Nucleus accumbens (tissue), 56 donors: ENCODE data around the gene CEP128.

Experiments used
- DNase-seq, 56 donors: peaks; one replicate each; lab custom pipeline; 2025; lab: John Stamatoyannopoulos, UW

The CEP128 gene

GRCh38 chr14:80906336-80906735 lies 35.2 kb downstream of the CEP128 start:
- DNase-seq = no peak

- DNase-seq = no peak
Measured at GRCh38 chr14:80902608-80903007, 38.9 kb downstream of the CEP128 start.

- no peak for DNase-seq
Measured at GRCh38 chr14:80901822-80902221, 39.7 kb downstream of the CEP128 start.

- DNase-seq = no peak
Measured at GRCh38 chr14:80901260-80901659, 40.3 kb downstream of the CEP128 start.

DNA sequence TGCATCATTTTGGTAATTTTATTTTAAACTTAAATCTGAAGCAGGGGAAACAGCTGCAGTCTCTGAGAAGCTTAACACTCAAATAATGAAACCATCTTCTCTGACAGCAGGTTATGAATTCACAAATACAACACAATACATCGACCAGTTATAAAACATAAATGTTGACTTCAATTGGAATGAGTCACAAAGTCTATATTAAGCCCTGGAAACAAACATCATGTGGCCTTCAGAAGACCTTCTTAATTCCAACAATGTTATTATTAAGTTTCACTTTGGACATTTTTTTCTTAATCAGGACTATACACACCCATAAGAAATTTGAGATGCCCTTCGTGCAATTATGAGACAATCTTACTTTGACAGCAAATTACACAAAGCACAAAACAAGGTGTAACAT lies 68.9 kb downstream of the CEP128 start:
- DNase-seq = no peak

GRCh38 chr14:80868260-80868659 lies 73.3 kb downstream of the CEP128 start:
- DNase-seq = no peak

DNA sequence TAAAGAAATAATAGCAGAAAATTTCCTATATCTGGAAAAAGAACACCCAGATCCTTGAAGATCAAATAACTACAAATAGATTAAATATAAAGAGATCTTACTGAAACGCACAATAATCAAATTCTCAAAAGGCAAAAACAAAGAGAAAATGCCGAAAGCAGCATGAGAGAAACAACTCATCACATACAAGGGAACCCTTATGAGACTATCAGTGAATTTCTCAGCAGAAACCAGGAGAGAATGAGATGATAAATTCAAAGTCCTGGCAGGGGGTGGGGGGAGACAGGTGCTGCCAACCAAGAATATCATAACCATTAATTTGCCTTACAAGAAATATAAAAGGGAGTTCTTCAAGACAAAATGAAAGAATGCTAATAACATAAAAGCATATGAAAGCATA lies 73.7 kb downstream of the CEP128 start:
- no peak for DNase-seq

- no peak for DNase-seq
Measured at GRCh38 chr14:80867091-80867490, 74.4 kb downstream of the CEP128 start.

DNA sequence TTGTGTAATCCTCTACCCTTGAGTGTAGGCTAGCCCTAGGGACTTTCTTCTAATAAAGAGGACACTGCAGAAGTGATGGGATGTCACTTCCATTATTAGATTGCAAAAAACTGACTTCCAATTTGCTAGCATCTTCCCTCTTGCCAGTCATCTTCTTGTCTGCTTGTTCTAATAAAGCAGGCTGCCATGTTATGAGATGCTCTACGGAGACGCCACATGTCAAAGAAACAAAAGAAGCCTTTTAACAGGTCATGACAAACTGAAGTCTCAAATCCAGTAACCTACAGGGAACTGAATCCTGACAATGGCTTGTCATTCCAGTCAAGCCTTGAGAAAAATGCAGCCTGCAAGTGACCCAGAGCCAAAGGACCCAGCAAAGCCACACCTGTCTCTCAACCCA lies 76.0 kb downstream of the CEP128 start:
- DNase-seq = no peak

- DNase-seq = no peak
Measured at GRCh38 chr14:80862983-80863382, 78.6 kb downstream of the CEP128 start.

DNA sequence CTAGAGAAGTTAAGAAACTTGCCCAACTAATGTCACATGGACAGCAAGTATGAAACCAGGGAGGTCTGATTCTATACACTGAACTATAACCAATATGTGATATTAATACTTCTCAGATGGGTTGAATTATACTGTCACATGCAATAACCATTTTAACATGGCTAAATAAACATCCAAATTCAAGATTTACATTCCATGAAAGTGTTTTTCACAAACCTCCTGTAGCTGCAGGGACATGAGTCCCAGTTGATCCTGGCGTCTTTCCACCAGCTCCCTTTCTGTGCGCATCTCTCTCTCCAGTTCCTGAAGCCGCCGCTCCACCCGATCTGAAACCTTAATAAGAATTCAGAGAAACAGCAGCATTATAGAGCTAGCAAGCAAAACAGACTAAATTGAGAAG lies 79.0 kb downstream of the CEP128 start:
- no peak for DNase-seq

- DNase-seq = no peak
Measured at GRCh38 chr14:80850197-80850814, 91.2 kb downstream of the CEP128 start.

DNA sequence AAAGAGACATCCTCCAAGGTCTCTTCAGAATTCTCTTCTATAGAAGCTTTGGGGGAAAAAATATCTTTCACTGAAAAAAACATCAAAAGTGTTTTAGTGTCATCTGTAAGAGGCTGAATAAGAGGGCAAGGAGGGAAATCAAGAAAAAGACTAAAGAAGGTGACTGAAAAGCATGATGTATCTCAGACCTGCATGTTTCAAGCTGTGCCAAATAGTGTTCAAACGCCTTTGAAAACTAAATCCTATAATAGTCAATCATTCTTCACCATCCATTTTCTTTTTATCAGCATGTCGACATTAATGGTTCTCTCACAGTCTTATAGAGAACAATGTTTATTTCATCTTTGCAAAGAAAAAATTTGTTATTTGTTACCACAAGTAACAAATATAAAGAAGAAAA lies 94.5 kb downstream of the CEP128 start:
- no peak for DNase-seq

GRCh38 chr14:80845856-80846255 lies 95.7 kb downstream of the CEP128 start:
- no peak for DNase-seq

DNA sequence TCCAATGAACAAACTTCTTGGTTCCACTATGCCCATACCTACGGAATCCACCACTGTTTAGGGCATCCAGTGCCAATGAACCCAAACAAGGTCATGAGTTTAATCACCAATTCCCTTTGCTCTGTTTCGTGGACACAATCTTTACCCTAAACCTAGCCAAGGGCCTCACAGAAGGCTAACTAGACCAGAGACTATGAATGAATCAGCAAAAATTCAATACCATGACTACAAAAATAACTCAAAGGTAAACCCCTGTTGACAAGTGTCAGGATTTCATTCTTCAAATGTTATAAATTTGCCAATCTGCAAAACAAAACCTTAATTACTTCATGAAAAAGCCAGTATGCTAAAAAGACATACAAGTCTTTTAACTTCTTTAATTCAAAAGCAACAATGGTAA lies 96.7 kb downstream of the CEP128 start:
- no peak for DNase-seq

DNA sequence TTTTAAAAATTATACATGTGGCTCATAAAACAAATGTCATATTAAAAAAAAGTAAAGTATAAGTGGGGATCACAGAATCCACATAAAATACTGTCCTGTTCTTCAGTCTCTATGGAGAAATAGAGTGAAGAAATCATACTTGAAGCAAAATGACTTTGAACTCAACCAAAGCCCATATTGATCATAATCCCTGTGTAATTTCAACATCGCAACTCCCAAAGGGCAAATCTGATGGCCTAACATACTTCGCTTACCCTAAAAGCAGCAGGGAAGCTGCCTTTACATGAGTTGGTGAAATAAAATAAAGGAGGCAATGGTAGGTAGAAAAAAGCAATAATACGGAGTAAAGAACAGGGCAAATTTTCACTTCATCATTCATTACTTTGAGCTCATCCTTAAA lies 101.8 kb downstream of the CEP128 start:
- DNase-seq = no peak

- DNase-seq = no peak
Measured at GRCh38 chr14:80809663-80810062, 131.9 kb downstream of the CEP128 start.

GRCh38 chr14:80805136-80805535 lies 136.4 kb downstream of the CEP128 start:
- DNase-seq = no peak

DNA sequence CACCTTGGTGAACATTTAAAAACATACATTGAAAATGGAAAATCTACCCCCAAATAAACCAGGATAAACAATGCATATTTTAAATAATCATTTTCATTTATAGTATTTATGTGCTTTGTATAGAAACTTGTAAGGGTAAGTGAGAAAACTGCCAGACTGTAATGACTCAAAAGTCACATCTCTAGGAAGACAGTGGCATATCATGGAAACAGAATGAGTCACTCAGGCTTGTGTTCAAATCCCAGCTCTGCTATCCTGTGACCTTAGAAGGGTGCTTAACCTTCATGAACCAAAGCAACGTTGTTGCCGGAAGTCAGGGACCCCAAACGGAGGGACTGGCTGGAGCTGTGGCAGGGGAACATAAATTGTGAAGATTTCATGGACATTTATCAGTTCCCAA lies 142.7 kb downstream of the CEP128 start:
- DNase-seq = no peak

DNA sequence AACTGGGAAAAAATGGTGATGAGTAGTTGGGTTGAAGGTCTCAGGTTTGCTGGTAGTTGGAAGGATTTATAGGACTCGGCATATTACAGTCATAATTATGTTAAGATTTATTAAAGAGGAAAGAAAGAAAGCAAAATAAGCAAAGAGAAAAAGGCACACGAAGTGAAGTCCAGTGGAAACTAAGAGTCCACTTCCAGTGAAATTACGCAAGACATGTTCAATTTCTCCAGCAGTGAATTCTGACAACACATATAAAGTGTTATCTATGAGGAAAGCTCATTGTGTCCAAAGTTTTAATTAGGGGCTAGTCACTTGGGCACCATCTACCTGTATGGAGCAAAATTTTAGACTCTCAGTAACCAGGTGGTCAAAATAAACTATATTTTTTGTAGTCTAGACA lies 143.3 kb downstream of the CEP128 start:
- no peak for DNase-seq

DNA sequence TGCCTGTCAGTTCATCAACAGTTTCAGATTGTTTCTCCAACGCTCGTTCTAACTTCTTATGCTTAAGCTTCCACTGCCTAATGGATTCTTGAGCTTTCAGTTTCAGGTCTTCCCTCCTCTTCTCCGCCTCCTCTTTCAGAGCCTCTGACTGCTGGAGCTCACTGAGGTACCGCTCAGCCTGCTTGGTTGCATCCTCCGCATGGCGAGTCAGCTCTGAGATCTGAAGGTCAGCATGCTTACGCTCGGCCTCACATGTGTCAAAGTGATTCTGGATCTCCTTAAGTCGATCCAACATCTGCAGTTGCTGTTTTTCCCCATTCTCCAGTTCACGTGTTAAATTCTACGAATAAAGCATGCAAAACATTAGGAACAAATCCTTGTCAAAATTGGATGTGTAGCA lies 148.8 kb downstream of the CEP128 start:
- peak in 26 of 56 donors; percentile 1 to 60 (median 11) for DNase-seq

DNA sequence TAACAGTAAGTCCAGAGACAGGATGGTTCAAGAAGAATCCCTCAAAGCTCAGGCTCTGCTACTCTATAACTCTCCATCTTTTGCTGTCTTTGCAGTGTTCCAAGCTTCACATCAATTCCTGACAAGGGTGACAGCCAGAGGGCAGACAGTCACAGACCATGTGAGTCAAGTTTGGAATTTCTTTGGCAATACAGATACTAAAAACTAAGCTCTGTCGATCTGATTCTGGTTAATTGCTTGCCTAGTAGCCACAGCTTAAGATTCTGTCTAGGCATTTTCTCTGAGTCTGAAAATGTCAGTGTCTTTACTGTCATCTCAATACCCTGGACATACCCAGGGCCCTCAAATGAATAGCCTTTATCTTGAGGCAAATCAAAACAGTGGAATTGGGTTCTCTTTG lies 153.7 kb downstream of the CEP128 start:
- DNase-seq = no peak

- peak in 3 of 56 donors; percentile 5 to 8 (median 6) for DNase-seq
Measured at GRCh38 chr14:80784820-80785219, 156.7 kb downstream of the CEP128 start.
